RWPE2 (cell line): ENCODE measurements around the gene PKD2.

Experiments used
- ATAC-seq: fragments of 200-7000 bp; cut with Tn5 transposase; 3 replicates; pipeline ENCODE4 v1.9.1; 2021; ENCODE audit warnings: low read depth
- DNase-seq: peaks from one replicate; pipeline ENCODE4 v3.0.0-alpha.2; 2020; ENCODE audit warnings: low spot score
- H3K27ac ChIP-seq: fragments of 450-650 bp; 2 replicates; pipeline ENCODE4 v1.5.1; 2017; ENCODE audit warnings: mild to moderate bottlenecking; ENCODE audit not compliant: poor library complexity, severe bottlenecking
- H3K27me3 ChIP-seq: fragments of 250-450 bp; sonication (Bioruptor Pico); 2 replicates; pipeline ENCODE4 v1.5.1; 2021; ENCODE audit warnings: mild to moderate bottlenecking, moderate library complexity; ENCODE audit not compliant: insufficient read depth, poor library complexity, severe bottlenecking
- H3K36me3 ChIP-seq: fragments of 250-450 bp; sonication (Bioruptor Pico); 2 replicates; pipeline ENCODE4 v1.5.1; 2020; ENCODE audit warnings: low read depth, mild to moderate bottlenecking, moderate library complexity
- H3K4me1 ChIP-seq: fragments of 250-450 bp; sonication (Bioruptor Pico); 2 replicates; pipeline ENCODE4 v1.5.1; 2021; ENCODE audit warnings: mild to moderate bottlenecking, moderate library complexity; ENCODE audit not compliant: insufficient read depth, poor library complexity, severe bottlenecking
- H3K4me3 ChIP-seq: fragments of 250-450 bp; sonication (Bioruptor Pico); 2 replicates; pipeline ENCODE4 v1.5.1; 2021; ENCODE audit warnings: mild to moderate bottlenecking, moderate library complexity; ENCODE audit not compliant: severe bottlenecking
- H3K9me3 ChIP-seq: fragments of 250-450 bp; sonication (Bioruptor Pico); 2 replicates; pipeline ENCODE4 v1.5.1; 2021; ENCODE audit warnings: mild to moderate bottlenecking, moderate library complexity; ENCODE audit not compliant: severe bottlenecking
- TF ChIP-seq, protein P1 (sequence below): fragments of 450-650 bp; IDR thresholded peaks from one replicate; pipeline ENCODE4 v1.5.1; 2017; ENCODE audit warnings: mild to moderate bottlenecking, moderate library complexity; ENCODE audit not compliant: poor library complexity, severe bottlenecking

The PKD2 gene

DNA sequence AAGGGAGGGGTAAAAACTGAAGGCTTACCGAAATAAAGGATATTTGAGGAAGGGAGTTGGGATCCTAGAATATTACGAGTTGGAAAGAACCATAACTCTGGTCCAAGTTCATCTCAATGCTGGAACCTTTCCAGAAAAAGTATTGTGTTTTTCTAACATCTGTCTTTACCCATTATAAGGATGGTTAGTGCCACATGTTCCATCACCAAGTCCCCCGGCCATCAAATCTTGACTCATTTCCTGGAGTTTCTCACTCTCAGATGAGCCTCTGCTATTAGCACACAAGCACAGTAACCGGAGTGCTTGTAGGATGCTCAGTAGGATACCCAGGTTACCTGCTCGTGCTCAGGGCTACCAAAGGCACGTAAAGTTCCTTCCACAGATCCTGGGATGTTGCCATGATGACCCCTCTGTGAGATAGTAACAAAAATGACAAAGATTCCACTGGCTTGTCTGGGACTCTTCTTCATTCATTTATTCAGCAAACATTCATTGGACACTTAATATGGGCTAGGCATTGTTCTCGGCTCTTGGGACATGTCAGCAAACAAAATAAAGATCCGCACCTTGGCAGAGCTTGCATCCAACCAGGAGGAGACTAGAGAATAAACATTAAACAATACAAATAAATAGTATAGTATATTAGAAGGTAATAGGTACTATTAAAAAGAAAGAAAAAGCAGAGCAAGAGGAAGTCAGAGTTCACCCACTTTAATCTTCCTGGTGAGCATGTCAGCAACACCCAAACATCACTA lies 36.3 kb downstream of the PKD2 start:
- H3K36me3 ChIP-seq: peaks cover 68% of the 10 kb centered on the region
- no peaks in the 10 kb centered on the region for H3K27me3 ChIP-seq
- TF ChIP-seq, protein P1, sequence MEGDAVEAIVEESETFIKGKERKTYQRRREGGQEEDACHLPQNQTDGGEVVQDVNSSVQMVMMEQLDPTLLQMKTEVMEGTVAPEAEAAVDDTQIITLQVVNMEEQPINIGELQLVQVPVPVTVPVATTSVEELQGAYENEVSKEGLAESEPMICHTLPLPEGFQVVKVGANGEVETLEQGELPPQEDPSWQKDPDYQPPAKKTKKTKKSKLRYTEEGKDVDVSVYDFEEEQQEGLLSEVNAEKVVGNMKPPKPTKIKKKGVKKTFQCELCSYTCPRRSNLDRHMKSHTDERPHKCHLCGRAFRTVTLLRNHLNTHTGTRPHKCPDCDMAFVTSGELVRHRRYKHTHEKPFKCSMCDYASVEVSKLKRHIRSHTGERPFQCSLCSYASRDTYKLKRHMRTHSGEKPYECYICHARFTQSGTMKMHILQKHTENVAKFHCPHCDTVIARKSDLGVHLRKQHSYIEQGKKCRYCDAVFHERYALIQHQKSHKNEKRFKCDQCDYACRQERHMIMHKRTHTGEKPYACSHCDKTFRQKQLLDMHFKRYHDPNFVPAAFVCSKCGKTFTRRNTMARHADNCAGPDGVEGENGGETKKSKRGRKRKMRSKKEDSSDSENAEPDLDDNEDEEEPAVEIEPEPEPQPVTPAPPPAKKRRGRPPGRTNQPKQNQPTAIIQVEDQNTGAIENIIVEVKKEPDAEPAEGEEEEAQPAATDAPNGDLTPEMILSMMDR: no peak
- DNase-seq (no peak), ATAC-seq (no peak)
- no peak overlapping the region for H3K27ac ChIP-seq
- no peak overlapping the region for H3K4me3 ChIP-seq
- H3K9me3 ChIP-seq: no peaks in the 10 kb centered on the region
- H3K4me1 ChIP-seq: no peaks in the 10 kb centered on the region

DNA sequence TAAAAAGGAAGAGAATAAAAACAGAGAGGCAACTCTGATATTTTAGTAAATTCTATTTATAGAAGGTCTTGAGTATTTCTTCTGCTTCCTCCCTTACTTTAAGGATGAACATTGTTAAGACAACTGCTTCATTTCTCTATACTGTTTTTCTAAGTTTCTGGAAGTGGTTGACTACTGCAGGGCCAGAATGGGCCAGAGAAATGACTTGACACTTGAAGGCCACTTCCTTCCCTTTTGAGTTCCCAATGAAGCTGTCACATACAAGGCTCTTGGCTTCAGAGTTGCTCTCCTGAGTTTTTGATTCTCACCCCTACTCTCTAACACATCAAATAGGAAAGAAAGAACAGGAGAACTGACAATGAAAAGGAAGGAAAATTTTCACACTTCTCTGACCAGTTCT lies 37.6 kb downstream of the PKD2 start:
- Histone ChIP-seq H3K9me3 (no peaks in the 10 kb centered on the region), H3K4me3 (no peak overlapping the region), H3K27ac (no peak overlapping the region), H3K36me3 (peaks cover 61% of the 10 kb centered on the region), H3K27me3 (no peaks in the 10 kb centered on the region), H3K4me1 (no peaks in the 10 kb centered on the region)
- DNase-seq: no peak
- no peak for ATAC-seq
- TF ChIP-seq, protein P1: no peak

DNA sequence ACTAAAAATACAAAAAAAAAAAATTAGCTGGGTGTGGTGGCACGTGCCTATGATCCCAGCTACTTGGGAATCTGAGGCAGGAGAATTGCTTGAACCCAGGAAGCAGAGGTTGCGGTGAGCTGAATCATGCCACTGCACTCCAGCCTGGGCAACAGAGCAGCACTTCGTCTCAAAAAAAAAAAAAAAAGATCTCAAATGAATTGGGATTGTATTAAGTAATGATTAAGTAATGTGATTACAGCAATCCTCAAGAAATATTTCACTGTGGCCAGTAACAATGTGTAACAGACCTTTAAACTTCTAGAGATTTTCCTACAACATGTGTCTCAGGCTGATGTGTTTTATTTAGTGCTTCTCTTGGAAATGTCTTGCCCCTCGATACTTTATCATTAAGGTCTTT lies 46.8 kb downstream of the PKD2 start:
- TF ChIP-seq, protein P1: no peak
- peaks cover 46% of the 10 kb centered on the region for H3K36me3 ChIP-seq
- no peak for DNase-seq

DNA sequence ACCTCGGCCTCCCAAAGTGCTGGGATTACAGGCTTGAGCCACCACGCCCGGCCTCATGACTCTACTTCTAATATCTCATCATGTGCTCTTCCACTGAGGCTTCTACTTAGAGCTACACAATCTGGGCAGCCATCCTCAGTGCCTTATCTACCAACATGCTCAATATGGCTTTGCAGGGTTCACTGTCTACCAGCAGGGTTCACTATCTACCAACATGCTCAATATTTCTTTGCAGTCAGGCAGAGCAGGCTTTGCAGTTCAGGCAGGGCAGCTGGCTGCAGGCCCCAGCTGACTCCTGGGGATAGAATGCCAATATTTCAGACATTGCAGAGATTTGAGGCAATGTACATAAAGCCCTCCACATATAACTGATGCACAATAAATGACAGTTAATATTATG lies 47.5 kb downstream of the PKD2 start:
- Histone ChIP-seq H3K4me3 (no peak overlapping the region), H3K27me3 (no peaks in the 10 kb centered on the region), H3K36me3 (peaks cover 46% of the 10 kb centered on the region), H3K9me3 (no peaks in the 10 kb centered on the region), H3K27ac (no peak overlapping the region), H3K4me1 (no peaks in the 10 kb centered on the region)
- TF ChIP-seq, protein P1: peak; percentile 53
- DNase-seq (no peak), ATAC-seq (peak; percentile 78)

More for the DNA sequence above, 46.8 kb downstream of the PKD2 start:
- Histone ChIP-seq H3K27ac (no peak overlapping the region), H3K4me3 (no peak overlapping the region), H3K4me1 (no peaks in the 10 kb centered on the region), H3K27me3 (no peaks in the 10 kb centered on the region), H3K9me3 (no peaks in the 10 kb centered on the region)
- no peak for ATAC-seq

DNA sequence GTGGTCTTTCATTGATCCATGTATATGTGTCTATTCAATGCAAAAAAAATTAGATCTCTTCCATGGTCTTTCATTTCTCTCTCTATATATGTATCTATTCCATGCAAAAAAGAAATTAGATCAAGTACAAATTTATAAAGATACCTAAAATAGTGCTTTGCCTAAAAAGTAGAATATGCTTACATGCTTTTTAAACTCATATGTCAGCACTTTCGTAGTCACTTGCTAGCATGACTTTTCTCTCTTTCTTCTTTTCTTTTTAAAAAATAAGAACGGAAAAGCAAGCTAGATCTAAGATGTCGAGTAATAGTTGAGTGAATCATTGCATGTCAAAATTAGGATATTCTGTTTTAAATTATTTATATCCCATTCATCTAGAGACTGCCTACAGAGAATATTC lies 50.9 kb downstream of the PKD2 start:
- no peaks in the 10 kb centered on the region for H3K9me3 ChIP-seq
- H3K36me3 ChIP-seq: peaks cover 39% of the 10 kb centered on the region
- ATAC-seq (no peak), DNase-seq (no peak)
- no peak overlapping the region for H3K27ac ChIP-seq
- no peaks in the 10 kb centered on the region for H3K27me3 ChIP-seq
- TF ChIP-seq, protein P1: no peak
- no peaks in the 10 kb centered on the region for H3K4me1 ChIP-seq
- H3K4me3 ChIP-seq: no peak overlapping the region
